ENCODE results near the gene PRKCB.

DNA sequence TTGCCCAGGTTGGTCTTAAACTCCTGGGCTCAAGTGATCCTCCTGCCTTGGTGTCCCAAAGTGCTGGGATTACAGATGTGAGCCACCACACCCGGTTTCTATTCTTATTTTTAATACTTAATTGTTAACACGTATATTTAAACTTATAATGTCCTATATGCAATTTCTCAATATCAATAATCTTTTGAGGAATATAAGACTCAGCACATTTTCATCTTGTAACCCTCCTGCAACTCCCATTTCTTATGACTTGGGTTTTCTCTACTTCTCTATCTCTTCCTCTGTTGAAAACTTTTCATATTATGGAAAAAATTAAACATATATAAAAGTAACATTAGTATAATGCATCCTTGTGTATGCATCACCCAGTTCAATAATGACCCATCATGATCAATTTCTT lies 150.7 kb downstream of the PRKCB start:
- TF ChIP-seq CTCF (conservative IDR thresholded peaks at IDR 0.05; ENCODE audit: low read length) (no peak), EZH2phosphoT487 (IDR thresholded peaks at IDR 0.05; ENCODE audit: borderline replicate concordance) (no peak)
